OCI-LY3 (cell line): ENCODE data around the gene SEC31B.

Experiments used
- H2AFZ ChIP-seq: fragments of 200-600, 300-600 bp; shearing (Covaris generic); 2 replicates; pipeline ENCODE4 v1.6.0; 2014; ENCODE audit warnings: antibody characterized with exemption, low read depth, low read length
- H3K27ac ChIP-seq: fragments of 200-600, 300-600 bp; sonication (generic); 2 replicates; pipeline ENCODE4 v1.5.1; 2014; ENCODE audit warnings: mild to moderate bottlenecking, low read length, moderate library complexity, mixed read lengths
- H3K27me3 ChIP-seq: fragments of 200-600, 300-600 bp; sonication (generic); 2 replicates; pipeline ENCODE4 v1.6.1; 2014; ENCODE audit warnings: low read depth, low read length, mixed read lengths
- H3K36me3 ChIP-seq: fragments of 200-600, 300-600 bp; sonication (generic); replicated peaks from 2 replicates; pipeline ENCODE3; 2014; ENCODE audit warnings: low read depth, low read length, mixed read lengths
- H3K4me1 ChIP-seq: fragments of 300-600, 200-600 bp; sonication (generic); 2 replicates; pipeline ENCODE4 v1.6.1; 2014; ENCODE audit warnings: low read length, mixed read lengths
- H3K4me2 ChIP-seq: fragments of 200-600, 300-600 bp; sonication (generic); 2 replicates; pipeline ENCODE4 v1.6.1; 2014; ENCODE audit warnings: low read length, mixed read lengths
- H3K4me3 ChIP-seq: fragments of 300-600, 200-600 bp; sonication (generic); 2 replicates; pipeline ENCODE4 v1.5.1; 2014; ENCODE audit warnings: antibody characterized with exemption, mild to moderate bottlenecking, low read length, moderate library complexity
- H3K79me2 ChIP-seq: fragments of 300-600, 200-600 bp; shearing (Covaris generic); 2 replicates; pipeline ENCODE4 v1.6.1; 2014; ENCODE audit warnings: mild to moderate bottlenecking, low read length, mixed read lengths
- H3K9ac ChIP-seq: fragments of 300-600, 200-600 bp; shearing (Covaris generic); 2 replicates; pipeline ENCODE4 v1.6.0; 2014; ENCODE audit warnings: mild to moderate bottlenecking, low read length, moderate library complexity
- H3K9me3 ChIP-seq: fragments of 200-600, 300-600 bp; shearing (Covaris generic); 2 replicates; pipeline ENCODE4 v1.6.1; 2014; ENCODE audit warnings: low read length, mixed read lengths; ENCODE audit not compliant: insufficient read depth
- H4K20me1 ChIP-seq: fragments of 200-600, 300-600 bp; sonication (generic); 2 replicates; pipeline ENCODE4 v1.6.1; 2016; ENCODE audit warnings: low read length, mixed read lengths; ENCODE audit not compliant: insufficient read depth
- EZH2phosphoT487 ChIP-seq: fragments of 200-600 bp; shearing (Covaris generic); IDR thresholded peaks from 2 replicates; pipeline ENCODE4 v1.6.1; 2018; ENCODE audit warnings: antibody characterized with exemption, mixed run types, low read depth
- TF ChIP-seq, protein P1 (sequence below): fragments of 200-600, 300-600 bp; sonication (generic); IDR thresholded peaks from 2 replicates; pipeline ENCODE4 v1.5.1; 2014; ENCODE audit warnings: antibody characterized with exemption, low read length, low read depth

Gene SEC31B

DNA sequence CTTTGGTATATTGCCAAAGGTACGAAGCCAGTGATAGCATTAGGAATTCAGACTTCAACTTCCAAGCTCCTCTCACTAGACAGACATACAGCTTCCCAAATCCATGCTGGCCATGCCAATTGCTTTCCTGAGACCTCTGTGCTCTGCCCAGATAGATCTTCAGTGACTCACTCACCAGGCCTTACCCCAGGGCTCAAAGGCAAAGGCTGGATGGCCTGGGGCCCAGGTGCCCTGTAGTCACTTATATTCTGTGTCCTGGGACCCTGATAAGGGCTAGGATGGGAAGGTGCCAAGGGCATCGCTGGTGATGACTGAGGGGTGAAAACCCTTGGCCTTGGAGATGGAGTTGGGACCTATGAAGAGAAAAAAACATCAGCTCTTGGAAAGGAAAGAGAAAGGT lies 29.1 kb downstream of the SEC31B start:
- Histone ChIP-seq H3K9ac (no peak overlapping the region), H4K20me1 (no peaks in the 10 kb centered on the region), H2AFZ (no peak overlapping the region), H3K36me3 (no peaks in the 10 kb centered on the region), H3K4me1 (no peaks in the 10 kb centered on the region), H3K4me2 (no peak overlapping the region), H3K4me3 (no peak overlapping the region), H3K27me3 (no peaks in the 10 kb centered on the region), H3K27ac (no peak overlapping the region), H3K9me3 (no peaks in the 10 kb centered on the region), H3K79me2 (no peaks in the 10 kb centered on the region)
- TF ChIP-seq, protein P1, sequence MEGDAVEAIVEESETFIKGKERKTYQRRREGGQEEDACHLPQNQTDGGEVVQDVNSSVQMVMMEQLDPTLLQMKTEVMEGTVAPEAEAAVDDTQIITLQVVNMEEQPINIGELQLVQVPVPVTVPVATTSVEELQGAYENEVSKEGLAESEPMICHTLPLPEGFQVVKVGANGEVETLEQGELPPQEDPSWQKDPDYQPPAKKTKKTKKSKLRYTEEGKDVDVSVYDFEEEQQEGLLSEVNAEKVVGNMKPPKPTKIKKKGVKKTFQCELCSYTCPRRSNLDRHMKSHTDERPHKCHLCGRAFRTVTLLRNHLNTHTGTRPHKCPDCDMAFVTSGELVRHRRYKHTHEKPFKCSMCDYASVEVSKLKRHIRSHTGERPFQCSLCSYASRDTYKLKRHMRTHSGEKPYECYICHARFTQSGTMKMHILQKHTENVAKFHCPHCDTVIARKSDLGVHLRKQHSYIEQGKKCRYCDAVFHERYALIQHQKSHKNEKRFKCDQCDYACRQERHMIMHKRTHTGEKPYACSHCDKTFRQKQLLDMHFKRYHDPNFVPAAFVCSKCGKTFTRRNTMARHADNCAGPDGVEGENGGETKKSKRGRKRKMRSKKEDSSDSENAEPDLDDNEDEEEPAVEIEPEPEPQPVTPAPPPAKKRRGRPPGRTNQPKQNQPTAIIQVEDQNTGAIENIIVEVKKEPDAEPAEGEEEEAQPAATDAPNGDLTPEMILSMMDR = no peak
- no peak for TF ChIP-seq EZH2phosphoT487

DNA sequence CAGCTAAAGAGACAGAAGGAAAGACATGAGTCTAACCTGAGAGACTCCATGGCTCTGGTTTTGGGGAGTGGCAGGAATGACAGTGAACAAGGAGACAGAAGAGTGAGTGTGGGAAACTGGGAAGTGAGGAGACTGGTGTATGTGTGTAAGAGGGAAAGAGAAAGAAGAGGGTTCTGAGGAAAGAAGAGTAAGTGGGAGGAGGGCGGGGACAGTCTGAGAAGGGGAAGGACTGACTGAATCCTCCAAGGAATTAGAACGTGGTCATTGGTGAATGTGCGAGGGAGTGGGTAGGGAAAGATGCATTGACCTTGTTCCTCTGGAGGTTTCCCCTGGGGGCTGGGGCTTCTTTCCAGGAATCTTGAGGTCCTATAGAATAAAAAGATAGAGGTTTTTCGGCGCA lies 30.3 kb downstream of the SEC31B start:
- no peaks in the 10 kb centered on the region for H3K36me3 ChIP-seq
- H4K20me1 ChIP-seq = no peaks in the 10 kb centered on the region
- TF ChIP-seq, protein P1 = no peak
- TF ChIP-seq EZH2phosphoT487 = no peak
- no peak overlapping the region for H3K4me2 ChIP-seq
- no peaks in the 10 kb centered on the region for H3K9me3 ChIP-seq
- no peak overlapping the region for H3K4me3 ChIP-seq
- H3K27me3 ChIP-seq = no peaks in the 10 kb centered on the region
- no peak overlapping the region for H3K27ac ChIP-seq
- no peak overlapping the region for H2AFZ ChIP-seq
- no peaks in the 10 kb centered on the region for H3K79me2 ChIP-seq
- H3K4me1 ChIP-seq = no peaks in the 10 kb centered on the region
- H3K9ac ChIP-seq = no peak overlapping the region

DNA sequence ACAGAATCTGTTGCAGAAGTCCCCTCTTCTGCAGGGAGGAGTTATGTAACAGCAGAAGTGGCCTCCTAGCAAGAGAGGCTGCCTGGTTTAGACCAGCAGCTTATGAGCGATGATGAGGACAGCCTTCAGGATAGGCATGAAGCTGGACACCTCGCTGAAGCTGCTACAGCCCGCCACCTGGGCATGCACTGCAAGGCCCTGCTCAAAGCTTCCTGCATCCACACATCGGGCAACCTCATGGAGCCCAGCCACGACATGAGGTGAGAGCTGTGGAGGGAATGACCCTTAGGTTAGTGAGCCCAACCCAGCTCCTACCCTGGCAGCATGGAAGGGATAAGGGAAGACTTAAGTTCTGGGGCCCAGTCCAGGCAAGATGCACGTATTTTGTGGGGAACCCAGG lies 32.1 kb downstream of the SEC31B start:
- no peak for TF ChIP-seq EZH2phosphoT487
- Histone ChIP-seq H3K79me2 (no peaks in the 10 kb centered on the region), H3K9me3 (no peaks in the 10 kb centered on the region), H2AFZ (no peak overlapping the region), H3K4me1 (0 out of 2 replicates have a peak, but pooled peaks cover 3% of the 10 kb centered on the region), H3K27ac (no peak overlapping the region), H3K36me3 (no peaks in the 10 kb centered on the region), H3K9ac (no peak overlapping the region), H4K20me1 (no peaks in the 10 kb centered on the region), H3K4me3 (no peak overlapping the region), H3K4me2 (no peak overlapping the region), H3K27me3 (no peaks in the 10 kb centered on the region)

GRCh38 chr10:100485801-100486495 lies 33.7 kb downstream of the SEC31B start:
- Histone ChIP-seq H3K27me3 (no peaks in the 10 kb centered on the region), H3K36me3 (no peaks in the 10 kb centered on the region), H3K27ac (no peak overlapping the region), H3K4me3 (no peak overlapping the region), H3K9ac (no peak overlapping the region), H3K9me3 (no peaks in the 10 kb centered on the region), H2AFZ (no peak overlapping the region), H3K79me2 (no peaks in the 10 kb centered on the region), H3K4me1 (0 out of 2 replicates have a peak, but pooled peaks cover 3% of the 10 kb centered on the region), H3K4me2 (no peak overlapping the region), H4K20me1 (no peaks in the 10 kb centered on the region)
- TF ChIP-seq, protein P1 = no peak
- TF ChIP-seq EZH2phosphoT487 = no peak
